Hypothalamus (tissue), 51 donors: ENCODE measurements around the gene GRM2.
A peak's percentile ranks its signal among the peaks of the same experiment; 100 is the strongest.

Experiments
- DNase-seq, 51 donors: peaks; one replicate each; lab custom pipeline; 2025; lab: John Stamatoyannopoulos, UW

Gene GRM2

GRCh38 chr3:51703761-51704510, 2.9 kb upstream of the GRM2 start:
- DNase-seq = no peak

GRCh38 chr3:51704511-51704950, 2.3 kb upstream of the GRM2 start:
- DNase-seq = peak in 2 of 51 donors; percentile 8 to 29

GRCh38 chr3:51705276-51706020, 1.4 kb upstream of the GRM2 start:
- no peak for DNase-seq

- DNase-seq = no peak
Observed at GRCh38 chr3:51706021-51706485, 815 bp upstream of the GRM2 start.

GRCh38 chr3:51708216-51708845, 1.5 kb downstream of the GRM2 start:
- DNase-seq = no peak

- DNase-seq = no peak
Observed at GRCh38 chr3:51709004-51709420, 2.1 kb downstream of the GRM2 start.

DNA sequence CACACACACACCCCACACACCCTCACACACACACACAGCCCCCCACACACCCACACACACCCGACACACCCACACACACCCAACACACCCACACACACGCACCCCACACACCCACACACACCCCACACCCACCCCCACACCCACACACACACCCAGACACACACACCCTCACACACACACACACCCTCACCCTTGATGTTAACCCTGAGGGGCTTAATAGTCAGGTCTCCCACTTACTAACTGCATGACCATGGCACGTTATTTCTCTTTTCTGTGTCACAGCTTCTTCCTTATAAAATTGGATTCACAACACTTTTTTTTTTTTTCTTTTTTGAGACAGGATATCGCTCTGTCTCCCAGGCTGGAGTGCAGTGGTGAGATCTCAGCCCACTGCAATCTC, 2.8 kb downstream of the GRM2 start:
- no peak for DNase-seq

GRCh38 chr3:51710631-51711351, 3.9 kb downstream of the GRM2 start:
- peak in 6 of 51 donors; percentile 9 to 35 (median 20) for DNase-seq

- DNase-seq = no peak
Observed at GRCh38 chr3:51711352-51712037, 4.6 kb downstream of the GRM2 start.

GRCh38 chr3:51712038-51712420, 5.2 kb downstream of the GRM2 start:
- DNase-seq = no peak

DNA sequence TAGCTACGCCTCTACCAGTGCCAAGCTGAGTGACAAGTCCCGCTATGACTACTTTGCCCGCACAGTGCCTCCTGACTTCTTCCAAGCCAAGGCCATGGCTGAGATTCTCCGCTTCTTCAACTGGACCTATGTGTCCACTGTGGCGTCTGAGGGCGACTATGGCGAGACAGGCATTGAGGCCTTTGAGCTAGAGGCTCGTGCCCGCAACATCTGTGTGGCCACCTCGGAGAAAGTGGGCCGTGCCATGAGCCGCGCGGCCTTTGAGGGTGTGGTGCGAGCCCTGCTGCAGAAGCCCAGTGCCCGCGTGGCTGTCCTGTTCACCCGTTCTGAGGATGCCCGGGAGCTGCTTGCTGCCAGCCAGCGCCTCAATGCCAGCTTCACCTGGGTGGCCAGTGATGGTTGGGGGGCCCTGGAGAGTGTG, 5.7 kb downstream of the GRM2 start:
- DNase-seq = no peak

- DNase-seq = no peak
Observed at GRCh38 chr3:51712963-51713362, 6.1 kb downstream of the GRM2 start.

- DNase-seq = no peak
Observed at GRCh38 chr3:51715231-51715976, 8.5 kb downstream of the GRM2 start.

- no peak for DNase-seq
Observed at GRCh38 chr3:51715977-51716294, 9.1 kb downstream of the GRM2 start.

DNA sequence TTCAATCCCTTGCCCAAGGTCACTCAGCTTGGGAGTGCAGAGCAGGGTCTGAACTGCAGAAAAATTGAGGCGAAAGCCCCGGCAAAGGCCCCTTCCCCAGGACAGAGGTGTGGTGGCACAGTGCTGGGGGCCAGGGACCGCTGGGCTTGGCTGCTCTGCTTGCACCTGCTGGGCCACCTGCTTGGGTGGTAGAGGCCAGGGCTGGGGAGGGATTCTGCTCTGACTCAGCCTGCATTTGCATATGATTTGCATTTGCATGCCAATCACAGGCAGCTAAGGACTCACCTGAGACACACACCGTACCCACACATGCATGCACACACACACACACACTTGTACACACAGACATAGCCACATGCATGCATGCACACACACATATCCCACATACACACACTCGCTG, 9.9 kb downstream of the GRM2 start:
- no peak for DNase-seq

GRCh38 chr3:51717446-51717845, 10.6 kb downstream of the GRM2 start:
- no peak for DNase-seq

GRCh38 chr3:51717947-51718346, 11.1 kb downstream of the GRM2 start:
- DNase-seq = no peak

DNA sequence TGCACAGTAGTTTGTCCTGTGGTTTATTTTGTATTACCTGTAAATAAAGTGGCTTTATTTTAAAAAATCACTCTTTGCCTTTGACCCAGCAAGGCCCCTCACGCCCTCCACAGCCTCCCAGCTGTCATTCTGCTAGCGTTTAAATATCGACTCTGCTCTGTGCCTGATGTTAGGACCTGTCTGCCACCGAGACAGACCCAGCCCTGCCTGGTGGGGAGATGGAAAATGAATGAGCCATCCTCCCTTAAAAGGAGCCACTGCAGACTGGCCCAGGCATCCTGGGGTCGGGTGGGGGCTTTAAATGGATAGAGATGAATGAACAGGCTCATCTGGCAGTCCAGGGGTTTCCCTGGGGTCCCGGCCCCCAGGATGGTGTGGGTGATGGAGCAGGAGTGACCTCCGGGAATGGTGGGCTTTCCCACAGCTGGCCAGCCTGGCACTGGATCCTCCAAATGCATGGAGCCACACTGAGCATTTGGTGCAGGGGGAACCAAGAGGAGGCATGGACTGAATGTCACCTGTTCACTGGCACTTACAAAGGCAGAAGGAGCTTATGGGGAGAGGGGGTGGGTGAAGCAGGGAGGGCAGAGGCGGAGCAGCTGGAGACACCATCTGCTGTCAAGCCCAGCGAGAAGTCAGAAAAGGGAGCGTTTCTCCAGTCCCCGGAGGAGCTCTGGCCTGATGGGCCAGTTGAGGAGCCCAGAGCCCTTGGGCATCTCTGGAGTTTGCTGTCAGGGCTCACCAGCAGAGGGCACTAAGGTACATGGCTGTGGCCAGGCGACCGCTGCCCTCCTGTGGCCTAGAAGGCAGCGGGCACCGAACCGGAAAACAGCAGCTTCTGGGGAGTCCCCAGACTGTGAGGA, 11.9 kb downstream of the GRM2 start:
- peak in 21 of 51 donors; percentile 6 to 64 (median 36) for DNase-seq
